IPS-15b (cell line): ENCODE results near the gene NEBL.

Source experiments
- H3K27me3 ChIP-seq: one replicate; pipeline ENCODE4 v1.6.1; 2013; ENCODE audit warnings: low read length; ENCODE audit not compliant: control insufficient read depth, insufficient read depth
- H3K36me3 ChIP-seq: one replicate; pipeline ENCODE4 v1.6.1; 2013; ENCODE audit warnings: low read length; ENCODE audit not compliant: control insufficient read depth, insufficient read depth
- H3K4me1 ChIP-seq: one replicate; pipeline ENCODE4 v1.6.1; 2013; ENCODE audit warnings: mild to moderate bottlenecking, low read length; ENCODE audit not compliant: control insufficient read depth, insufficient read depth
- H3K4me3 ChIP-seq: one replicate; pipeline ENCODE4 v1.5.1; 2013; ENCODE audit warnings: low read depth, low read length
- H3K9ac ChIP-seq: one replicate; pipeline ENCODE4 v1.6.1; 2013; ENCODE audit warnings: low read depth, mild to moderate bottlenecking, low read length
- H3K9me3 ChIP-seq: one replicate; pipeline ENCODE4 v1.6.1; 2013; ENCODE audit warnings: mild to moderate bottlenecking, low read length; ENCODE audit not compliant: control insufficient read depth, insufficient read depth

The NEBL gene

GRCh38 chr10:20767028-20767427, 130.1 kb downstream of the NEBL start:
- Histone ChIP-seq H3K27me3 (no peaks in the 10 kb centered on the region), H3K4me1 (no peaks in the 10 kb centered on the region), H3K36me3 (no peaks in the 10 kb centered on the region), H3K9ac (no peak overlapping the region), H3K4me3 (no peak overlapping the region), H3K9me3 (no peaks in the 10 kb centered on the region)

- Histone ChIP-seq H3K9ac (no peak overlapping the region), H3K4me3 (no peak overlapping the region), H3K9me3 (no peaks in the 10 kb centered on the region), H3K4me1 (no peaks in the 10 kb centered on the region), H3K36me3 (no peaks in the 10 kb centered on the region), H3K27me3 (no peaks in the 10 kb centered on the region)
Observed at GRCh38 chr10:20765066-20765465, 132.0 kb downstream of the NEBL start.

GRCh38 chr10:20760460-20760859, 136.7 kb downstream of the NEBL start:
- Histone ChIP-seq H3K36me3 (no peaks in the 10 kb centered on the region), H3K9ac (no peak overlapping the region), H3K4me1 (no peaks in the 10 kb centered on the region), H3K27me3 (no peaks in the 10 kb centered on the region), H3K4me3 (no peak overlapping the region), H3K9me3 (no peaks in the 10 kb centered on the region)

GRCh38 chr10:20748551-20748950, 148.6 kb downstream of the NEBL start:
- no peaks in the 10 kb centered on the region for H3K36me3 ChIP-seq
- H3K9ac ChIP-seq, result no peak overlapping the region
- no peaks in the 10 kb centered on the region for H3K4me1 ChIP-seq
- no peaks in the 10 kb centered on the region for H3K9me3 ChIP-seq
- no peak overlapping the region for H3K4me3 ChIP-seq
- H3K27me3 ChIP-seq, result no peaks in the 10 kb centered on the region

GRCh38 chr10:20747782-20748181, 149.3 kb downstream of the NEBL start:
- Histone ChIP-seq H3K9me3 (no peaks in the 10 kb centered on the region), H3K4me3 (no peak overlapping the region), H3K27me3 (no peaks in the 10 kb centered on the region), H3K9ac (no peak overlapping the region), H3K4me1 (no peaks in the 10 kb centered on the region), H3K36me3 (no peaks in the 10 kb centered on the region)

- H3K4me1 ChIP-seq, result no peaks in the 10 kb centered on the region
- H3K27me3 ChIP-seq, result no peaks in the 10 kb centered on the region
- H3K4me3 ChIP-seq, result no peak overlapping the region
- no peak overlapping the region for H3K9ac ChIP-seq
- H3K36me3 ChIP-seq, result no peaks in the 10 kb centered on the region
- H3K9me3 ChIP-seq, result no peaks in the 10 kb centered on the region
Observed at GRCh38 chr10:20746856-20747255, 150.3 kb downstream of the NEBL start.

- Histone ChIP-seq H3K9ac (no peak overlapping the region), H3K36me3 (no peaks in the 10 kb centered on the region), H3K27me3 (no peaks in the 10 kb centered on the region)
Observed at GRCh38 chr10:20745556-20746375, 151.3 kb downstream of the NEBL start.

GRCh38 chr10:20744821-20745220, 152.3 kb downstream of the NEBL start:
- Histone ChIP-seq H3K27me3 (no peaks in the 10 kb centered on the region), H3K9ac (no peak overlapping the region), H3K4me3 (no peak overlapping the region), H3K9me3 (no peaks in the 10 kb centered on the region), H3K36me3 (no peaks in the 10 kb centered on the region), H3K4me1 (no peaks in the 10 kb centered on the region)

More at GRCh38 chr10:20745556-20746375, 151.3 kb downstream of the NEBL start:
- Histone ChIP-seq H3K4me3 (no peak overlapping the region), H3K4me1 (no peaks in the 10 kb centered on the region), H3K9me3 (no peaks in the 10 kb centered on the region)

- H3K9ac ChIP-seq, result no peak overlapping the region
Observed at GRCh38 chr10:20743942-20744341, 153.2 kb downstream of the NEBL start.

GRCh38 chr10:20742737-20743541, 154.2 kb downstream of the NEBL start:
- Histone ChIP-seq H3K4me1 (no peaks in the 10 kb centered on the region), H3K36me3 (no peaks in the 10 kb centered on the region), H3K27me3 (no peaks in the 10 kb centered on the region), H3K4me3 (no peak overlapping the region), H3K9me3 (no peaks in the 10 kb centered on the region), H3K9ac (no peak overlapping the region)

More at GRCh38 chr10:20743942-20744341, 153.2 kb downstream of the NEBL start:
- Histone ChIP-seq H3K4me3 (no peak overlapping the region), H3K27me3 (no peaks in the 10 kb centered on the region), H3K36me3 (no peaks in the 10 kb centered on the region), H3K4me1 (no peaks in the 10 kb centered on the region), H3K9me3 (no peaks in the 10 kb centered on the region)

GRCh38 chr10:20740120-20740519, 157.0 kb downstream of the NEBL start:
- H3K36me3 ChIP-seq, result no peaks in the 10 kb centered on the region
- no peak overlapping the region for H3K4me3 ChIP-seq
- no peak overlapping the region for H3K9ac ChIP-seq
- no peaks in the 10 kb centered on the region for H3K9me3 ChIP-seq
- H3K4me1 ChIP-seq, result no peaks in the 10 kb centered on the region
- no peaks in the 10 kb centered on the region for H3K27me3 ChIP-seq

- Histone ChIP-seq H3K4me3 (no peak overlapping the region), H3K9me3 (no peaks in the 10 kb centered on the region), H3K36me3 (no peaks in the 10 kb centered on the region), H3K27me3 (no peaks in the 10 kb centered on the region), H3K9ac (no peak overlapping the region), H3K4me1 (no peaks in the 10 kb centered on the region)
Observed at GRCh38 chr10:20737107-20737506, 160.0 kb downstream of the NEBL start.
